ENCODE data around the gene RARRES2. TPM values are rescaled to one million over a fixed set of nuclear protein-coding genes. Genes with fewer than 3 reads are reported as not detected.
"Not testable (repeated sequence)": the region's sequence is repeated elsewhere in the genome, so short reads cannot be mapped to it uniquely, and the experiment has no call there.

Gene RARRES2
- total RNA-seq, 1 donor from 2014 or later = 19.0 TPM

DNA sequence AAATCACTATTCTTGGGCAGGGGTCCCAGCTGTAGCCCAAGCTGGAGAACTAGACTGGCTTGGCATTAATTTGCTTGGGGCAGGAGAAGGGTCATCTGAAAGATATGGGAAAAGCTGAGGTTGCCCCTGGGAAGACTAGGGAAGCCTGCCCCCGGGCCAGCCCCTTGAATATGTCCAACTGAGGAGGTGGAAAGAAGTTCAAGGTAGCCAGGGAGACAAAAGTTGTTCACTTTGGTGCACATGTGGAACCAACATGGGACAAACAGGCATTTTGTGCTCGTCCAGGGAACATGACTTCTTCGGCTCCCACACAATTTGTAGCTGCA lies 19.7 kb downstream of the RARRES2 start:
- no peak for DNase-seq (ENCODE audit: low spot score, unreplicated experiment)
- Mint-ChIP-seq H3K4me1 (ENCODE audit: low read depth) (peaks cover 13% of the 10 kb centered on the region), H3K27ac (no peak overlapping the region), H3K4me3 (ENCODE audit: low read depth) (peak overlapping the region; percentile 92), H3K27me3 (no peaks in the 10 kb centered on the region), H3K36me3 (ENCODE audit: insufficient read depth) (peaks cover 4% of the 10 kb centered on the region), H3K9me3 (ENCODE audit: low read depth) (no peaks in the 10 kb centered on the region)
- TF ChIP-seq, protein P1, sequence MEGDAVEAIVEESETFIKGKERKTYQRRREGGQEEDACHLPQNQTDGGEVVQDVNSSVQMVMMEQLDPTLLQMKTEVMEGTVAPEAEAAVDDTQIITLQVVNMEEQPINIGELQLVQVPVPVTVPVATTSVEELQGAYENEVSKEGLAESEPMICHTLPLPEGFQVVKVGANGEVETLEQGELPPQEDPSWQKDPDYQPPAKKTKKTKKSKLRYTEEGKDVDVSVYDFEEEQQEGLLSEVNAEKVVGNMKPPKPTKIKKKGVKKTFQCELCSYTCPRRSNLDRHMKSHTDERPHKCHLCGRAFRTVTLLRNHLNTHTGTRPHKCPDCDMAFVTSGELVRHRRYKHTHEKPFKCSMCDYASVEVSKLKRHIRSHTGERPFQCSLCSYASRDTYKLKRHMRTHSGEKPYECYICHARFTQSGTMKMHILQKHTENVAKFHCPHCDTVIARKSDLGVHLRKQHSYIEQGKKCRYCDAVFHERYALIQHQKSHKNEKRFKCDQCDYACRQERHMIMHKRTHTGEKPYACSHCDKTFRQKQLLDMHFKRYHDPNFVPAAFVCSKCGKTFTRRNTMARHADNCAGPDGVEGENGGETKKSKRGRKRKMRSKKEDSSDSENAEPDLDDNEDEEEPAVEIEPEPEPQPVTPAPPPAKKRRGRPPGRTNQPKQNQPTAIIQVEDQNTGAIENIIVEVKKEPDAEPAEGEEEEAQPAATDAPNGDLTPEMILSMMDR (IDR thresholded peaks at IDR 0.05; ENCODE audit: unreplicated experiment) = no peak

DNA sequence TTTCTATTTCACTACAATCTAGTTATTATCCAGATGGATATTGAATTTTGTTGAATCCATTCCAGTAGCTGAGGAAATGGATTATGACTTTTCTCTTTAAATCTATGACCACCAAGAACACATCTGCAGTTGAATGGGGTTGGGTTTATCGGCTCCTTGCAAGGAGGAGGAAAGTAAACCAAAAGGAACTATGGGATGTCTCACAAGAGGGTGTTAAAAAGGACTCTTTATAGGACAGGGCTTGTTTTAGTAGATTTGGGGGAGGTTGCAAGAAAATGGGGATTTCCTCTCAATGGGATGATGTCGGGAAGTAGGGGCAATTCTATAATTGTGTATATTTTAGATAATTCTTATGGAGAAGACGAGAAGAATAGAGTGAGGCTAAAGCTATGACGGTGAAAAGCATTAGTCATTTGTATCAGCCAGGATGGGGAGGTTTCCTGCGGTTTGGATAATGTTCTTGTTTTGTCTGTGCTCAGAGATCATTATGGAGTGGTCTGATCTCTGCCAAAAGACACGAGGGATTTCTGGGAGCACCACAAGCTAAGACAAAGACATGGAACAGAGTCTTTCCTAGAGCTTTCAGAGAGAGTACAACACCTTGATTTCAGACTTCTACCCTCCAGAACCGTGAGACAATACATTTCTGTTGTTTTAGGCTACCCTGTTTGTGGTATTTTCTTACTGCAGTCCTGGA lies 23.5 kb downstream of the RARRES2 start:
- Mint-ChIP-seq H3K36me3 (ENCODE audit: insufficient read depth) (peaks cover 1% of the 10 kb centered on the region), H3K4me1 (ENCODE audit: low read depth) (peaks cover 7% of the 10 kb centered on the region), H3K27me3 (no peaks in the 10 kb centered on the region), H3K9me3 (ENCODE audit: low read depth) (no peaks in the 10 kb centered on the region), H3K27ac (no peak overlapping the region), H3K4me3 (ENCODE audit: low read depth) (no peak overlapping the region)
- no peak for DNase-seq (ENCODE audit: low spot score, unreplicated experiment)
- TF ChIP-seq, protein P1 (IDR thresholded peaks at IDR 0.05; ENCODE audit: unreplicated experiment) = no peak

DNA sequence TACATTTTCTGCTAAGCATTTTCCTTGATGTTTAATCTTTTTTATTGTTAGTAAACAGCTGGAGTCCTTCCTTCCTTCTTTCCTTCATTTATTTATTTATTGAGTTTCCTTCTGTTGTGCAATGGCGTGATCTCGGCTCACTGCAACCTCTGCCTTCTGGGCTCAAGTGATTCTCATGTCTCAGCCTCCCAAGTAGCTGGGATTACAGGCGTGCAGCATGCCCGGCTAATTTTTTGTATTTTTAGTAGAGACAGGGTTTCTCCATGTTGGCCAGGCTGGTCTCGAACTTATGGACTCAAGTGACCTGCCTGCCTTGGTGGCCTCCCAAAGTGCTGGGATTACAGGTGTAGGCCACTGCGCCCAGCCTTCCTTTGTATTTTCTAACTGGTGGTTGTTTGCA lies 24.4 kb downstream of the RARRES2 start:
- not testable (repeated sequence) for H3K4me3 Mint-ChIP-seq (ENCODE audit: low read depth); H3K27me3 Mint-ChIP-seq; DNase-seq (ENCODE audit: low spot score, unreplicated experiment); H3K4me1 Mint-ChIP-seq (ENCODE audit: low read depth); H3K27ac Mint-ChIP-seq; H3K9me3 Mint-ChIP-seq (ENCODE audit: low read depth); H3K36me3 Mint-ChIP-seq (ENCODE audit: insufficient read depth)

DNA sequence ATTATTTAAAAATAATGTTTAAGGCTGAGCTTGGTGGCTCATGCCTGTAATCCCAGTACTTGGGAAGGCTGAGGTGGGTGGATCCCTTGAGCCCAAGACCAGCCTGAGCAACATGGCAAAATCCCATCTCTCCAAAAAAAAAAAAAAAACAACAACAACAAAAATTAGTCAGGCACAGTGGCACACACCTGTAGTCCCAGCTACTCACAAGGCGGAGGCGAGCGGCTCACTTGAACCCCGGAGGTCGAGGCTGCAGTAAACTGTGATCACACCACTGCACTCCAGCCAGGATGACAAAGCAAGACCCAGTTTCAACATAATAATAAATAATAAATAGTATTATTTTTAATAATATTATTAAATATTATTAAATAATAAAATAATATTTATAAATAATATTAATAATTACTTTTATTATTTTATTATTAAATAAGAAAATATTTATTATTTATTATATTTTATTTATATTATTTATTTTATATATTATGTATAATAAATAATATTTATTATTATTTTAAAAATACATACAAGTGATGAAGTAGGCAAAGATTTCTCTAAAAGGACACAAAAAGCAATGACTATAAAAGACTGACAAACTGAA lies 26.7 kb downstream of the RARRES2 start:
- Mint-ChIP-seq H3K4me3 (ENCODE audit: low read depth) (no peak overlapping the region), H3K27ac (no peak overlapping the region), H3K36me3 (ENCODE audit: insufficient read depth) (no peaks in the 10 kb centered on the region), H3K9me3 (ENCODE audit: low read depth) (no peaks in the 10 kb centered on the region), H3K4me1 (ENCODE audit: low read depth) (peaks cover 7% of the 10 kb centered on the region), H3K27me3 (no peaks in the 10 kb centered on the region)
- TF ChIP-seq, protein P1 (IDR thresholded peaks at IDR 0.05; ENCODE audit: unreplicated experiment) = no peak
- no peak for DNase-seq (ENCODE audit: low spot score, unreplicated experiment)

DNA sequence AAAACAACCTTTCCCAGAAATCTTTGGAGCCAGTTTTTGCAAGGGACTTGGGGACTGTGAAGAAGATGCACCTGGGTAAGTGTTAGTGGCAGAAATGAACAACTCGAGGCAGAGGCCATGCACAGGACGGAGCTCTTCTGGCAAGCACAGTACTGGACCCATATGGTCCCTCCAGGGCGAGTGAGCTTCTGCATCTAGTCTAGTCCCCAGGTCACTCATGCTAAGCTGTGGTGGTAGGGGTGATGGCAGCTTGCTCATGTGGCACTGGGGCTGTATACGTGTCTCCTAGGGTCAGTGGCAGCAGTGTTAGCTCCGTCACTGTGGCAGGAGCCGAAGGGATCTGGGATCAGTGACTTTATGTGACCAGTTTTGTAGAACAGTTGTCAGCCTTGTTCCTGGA lies 27.6 kb downstream of the RARRES2 start:
- H3K27me3 Mint-ChIP-seq = no peaks in the 10 kb centered on the region
- H3K27ac Mint-ChIP-seq = no peak overlapping the region
- DNase-seq (ENCODE audit: low spot score, unreplicated experiment) = no peak
- no peak overlapping the region for H3K4me3 Mint-ChIP-seq (ENCODE audit: low read depth)
- H3K4me1 Mint-ChIP-seq (ENCODE audit: low read depth) = peaks cover 7% of the 10 kb centered on the region
- TF ChIP-seq, protein P1 (IDR thresholded peaks at IDR 0.05; ENCODE audit: unreplicated experiment) = no peak
- H3K36me3 Mint-ChIP-seq (ENCODE audit: insufficient read depth) = no peaks in the 10 kb centered on the region
- H3K9me3 Mint-ChIP-seq (ENCODE audit: low read depth) = no peaks in the 10 kb centered on the region

DNA sequence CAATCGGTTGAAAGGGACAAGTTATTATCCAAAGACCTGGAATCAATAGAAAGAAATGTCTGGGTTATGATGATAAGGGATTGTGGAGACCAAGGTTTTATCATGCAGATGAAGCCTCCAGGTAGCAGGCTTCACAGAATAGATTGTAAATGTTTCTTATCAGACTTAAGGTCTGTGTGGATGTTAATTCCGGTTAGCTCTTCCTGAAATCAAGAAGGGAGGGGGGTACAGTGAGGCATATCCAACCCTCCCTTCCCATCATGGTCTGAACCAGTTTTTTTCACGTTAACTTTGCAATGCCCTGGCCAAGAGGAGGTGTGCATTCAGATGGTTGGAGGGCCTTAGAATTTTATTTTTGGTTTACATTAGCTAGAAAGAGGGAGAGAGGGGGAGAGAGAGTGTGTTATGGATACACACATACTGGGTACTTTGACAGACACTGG lies 28.0 kb downstream of the RARRES2 start:
- Mint-ChIP-seq H3K9me3 (ENCODE audit: low read depth) (no peaks in the 10 kb centered on the region), H3K4me3 (ENCODE audit: low read depth) (no peak overlapping the region), H3K27ac (no peak overlapping the region), H3K4me1 (ENCODE audit: low read depth) (peaks cover 7% of the 10 kb centered on the region), H3K36me3 (ENCODE audit: insufficient read depth) (no peaks in the 10 kb centered on the region), H3K27me3 (peaks cover 3% of the 10 kb centered on the region)
- TF ChIP-seq, protein P1 (IDR thresholded peaks at IDR 0.05; ENCODE audit: unreplicated experiment) = no peak
- no peak for DNase-seq (ENCODE audit: low spot score, unreplicated experiment)

DNA sequence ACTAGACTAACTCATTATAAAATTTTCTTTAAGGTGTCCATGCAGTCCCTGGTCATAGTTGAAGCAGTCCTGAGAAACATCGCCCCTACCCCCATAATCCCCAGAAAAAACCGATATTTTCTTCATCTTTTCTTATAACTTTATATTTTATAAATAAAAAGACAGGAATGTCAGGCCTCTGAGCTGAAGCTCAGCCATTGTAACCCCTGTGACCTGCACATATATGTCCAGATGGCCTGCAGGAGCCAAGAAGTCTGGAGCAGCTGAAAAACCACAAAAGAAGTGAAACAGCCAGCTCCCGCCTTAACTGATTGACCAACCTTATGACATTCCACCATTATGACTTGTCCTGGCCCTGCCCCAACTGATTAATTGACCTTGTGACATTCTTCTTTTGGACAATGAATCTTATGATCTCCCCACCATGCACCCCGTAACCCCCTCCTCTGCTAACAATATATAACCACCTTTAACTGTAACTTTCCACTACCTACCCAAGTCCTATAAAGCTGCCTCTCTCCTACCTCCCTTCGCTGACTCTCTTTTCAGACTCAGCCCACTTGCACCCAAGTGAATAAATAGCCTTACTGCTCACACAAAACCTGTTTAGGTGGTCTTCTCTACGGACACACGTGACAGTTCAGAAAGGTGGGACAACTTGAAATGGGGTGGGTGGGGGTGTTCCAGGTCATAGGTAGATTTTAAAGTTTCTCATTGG lies 28.6 kb downstream of the RARRES2 start:
- not testable (repeated sequence) for H3K4me3 Mint-ChIP-seq (ENCODE audit: low read depth); H3K4me1 Mint-ChIP-seq (ENCODE audit: low read depth); H3K27ac Mint-ChIP-seq; H3K36me3 Mint-ChIP-seq (ENCODE audit: insufficient read depth); DNase-seq (ENCODE audit: low spot score, unreplicated experiment); H3K27me3 Mint-ChIP-seq; H3K9me3 Mint-ChIP-seq (ENCODE audit: low read depth)
